CD4-positive, alpha-beta T cell treated with Interleukin-4 for 1 hour (primary cell): ENCODE measurements around the gene IQCH.
"Not testable (repeated sequence)": the region's sequence is repeated elsewhere in the genome, so short reads cannot be mapped to it uniquely, and the experiment has no call there.

Experiments
- DNase-seq, 2 donors: peaks; one replicate each; pipeline ENCODE4 v3.0.0-alpha.2; 2020 to 2022

Gene IQCH

DNA sequence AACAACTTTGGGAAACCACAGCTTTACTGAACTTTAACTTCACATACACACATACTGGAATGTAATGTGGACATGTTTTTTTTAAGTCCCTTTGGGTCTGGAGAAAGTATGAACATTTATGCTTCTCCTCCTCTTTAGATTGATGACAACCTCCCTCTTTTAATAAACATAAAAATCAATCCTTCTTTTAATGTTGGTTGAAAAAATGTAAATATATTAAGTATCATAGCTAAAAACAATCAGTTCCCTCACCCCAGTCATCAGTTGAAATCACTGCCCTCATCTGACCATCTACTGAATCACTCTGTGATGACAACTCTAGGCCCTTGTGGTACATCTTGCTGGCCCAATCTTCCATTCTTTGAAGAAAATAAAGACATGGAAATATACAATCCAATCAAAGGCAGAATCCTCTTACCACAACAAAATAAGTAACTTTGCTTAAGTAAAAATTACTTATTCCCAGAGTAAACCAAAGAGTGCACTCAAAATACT, 6.5 kb upstream of the IQCH start:
- DNase-seq = no peak

DNA sequence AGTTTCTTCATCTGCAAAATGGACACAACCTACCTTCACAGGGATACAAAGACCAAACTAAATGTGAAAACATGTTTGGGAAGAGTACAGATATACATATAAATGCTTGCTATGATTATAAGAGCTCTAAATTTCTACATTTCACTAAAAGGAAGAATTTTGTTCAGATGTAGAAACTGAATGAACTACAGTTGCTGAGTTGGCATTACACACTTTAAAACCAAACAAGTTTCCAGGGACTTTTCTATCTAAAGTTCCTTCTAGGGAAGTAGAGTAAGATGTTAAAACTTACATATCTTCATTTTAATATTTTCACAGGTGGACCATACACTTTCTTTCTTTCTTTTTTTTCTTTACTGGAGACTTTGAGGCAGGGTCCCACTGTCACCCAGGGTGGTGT, 4.8 kb upstream of the IQCH start:
- no peak for DNase-seq

DNA sequence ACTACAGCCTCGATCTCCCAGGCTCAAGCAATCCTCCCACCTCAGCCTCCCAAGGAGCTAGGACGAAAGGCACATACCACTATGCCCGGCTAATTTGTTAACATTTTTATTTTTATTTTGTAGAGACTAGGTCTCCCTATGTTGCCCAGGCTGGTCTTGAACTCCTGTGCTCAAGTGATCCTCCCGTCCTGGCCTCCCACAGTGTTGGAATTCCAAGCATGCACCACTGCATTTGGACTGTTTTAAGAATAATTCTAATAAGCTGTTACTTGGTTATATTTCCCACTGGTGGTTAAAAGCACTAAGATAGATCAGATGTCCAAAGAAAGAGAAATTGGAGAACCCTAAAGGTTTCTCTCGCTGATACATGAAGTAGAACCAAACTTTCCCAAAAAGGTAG, 3.3 kb upstream of the IQCH start:
- DNase-seq = no peak

DNA sequence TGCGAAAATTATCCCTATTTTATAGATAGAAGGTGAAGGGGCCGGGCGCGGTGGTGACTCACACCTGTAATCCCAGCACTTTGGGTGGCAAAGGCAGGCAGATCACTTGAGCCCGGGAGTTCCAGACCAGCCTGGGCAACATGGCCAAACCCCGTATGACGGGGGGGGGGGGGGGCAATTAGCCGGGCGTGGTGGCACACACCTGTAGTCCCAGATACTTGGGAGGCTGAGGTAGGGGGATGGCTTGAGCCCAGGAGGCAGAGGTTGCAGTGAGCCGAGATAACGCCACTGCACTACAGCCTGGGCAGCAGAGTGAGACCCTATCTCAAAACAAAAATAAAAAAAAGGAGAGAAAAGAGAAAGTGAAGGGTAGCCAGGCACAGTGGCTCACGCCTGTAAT, 1.5 kb upstream of the IQCH start:
- no peak for DNase-seq

DNA sequence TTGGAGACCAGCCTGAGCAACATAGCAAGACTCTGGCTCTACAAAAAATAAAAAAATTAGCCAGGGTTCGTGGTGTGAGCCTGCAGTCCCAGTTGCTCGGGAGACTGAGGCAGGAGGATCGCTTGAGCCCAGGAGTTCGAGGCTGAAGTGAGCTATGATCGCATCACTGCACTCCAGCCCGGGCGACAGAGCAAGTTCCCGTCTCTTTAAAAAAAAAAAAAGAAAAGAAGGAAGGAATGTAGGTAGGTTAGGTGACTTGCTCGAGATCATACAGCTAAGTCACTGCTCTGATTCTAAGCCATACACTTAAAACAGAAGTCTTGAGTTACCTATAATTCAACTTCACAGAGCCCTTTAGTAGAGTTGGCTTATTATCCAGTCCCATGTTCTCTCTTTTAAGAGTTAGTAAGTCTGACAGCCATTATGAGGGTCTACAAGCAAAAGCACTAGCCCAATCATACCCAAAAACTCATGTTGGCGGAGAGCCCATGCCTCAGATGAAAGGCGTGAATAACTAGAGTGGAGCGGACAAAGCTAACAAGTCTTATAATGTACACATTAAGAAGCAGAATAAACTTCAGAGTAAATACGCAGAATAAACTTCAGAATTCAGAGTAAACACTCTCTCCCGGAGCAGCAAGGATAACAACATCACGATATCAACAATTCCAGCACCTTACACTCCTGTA, 893 bp upstream of the IQCH start:
- DNase-seq = no peak

DNA sequence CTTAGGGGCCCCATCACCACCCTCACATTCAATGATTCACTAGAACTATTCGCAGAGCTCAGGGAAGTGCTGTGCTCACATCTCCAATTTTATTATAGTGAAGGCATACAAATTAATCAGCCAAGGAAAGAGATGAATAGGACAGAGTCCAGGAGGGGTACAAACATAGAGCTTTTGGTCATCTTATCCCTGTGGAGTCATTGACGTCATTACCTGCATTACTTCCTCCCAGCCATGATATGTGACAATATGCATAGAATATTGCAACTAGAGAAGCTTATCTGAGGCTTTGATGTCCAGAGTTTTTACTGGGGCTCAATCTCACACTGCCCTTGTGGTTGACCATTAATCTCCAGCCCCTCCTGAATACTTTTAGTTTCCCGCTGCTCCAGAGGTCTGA, 1.5 kb downstream of the IQCH start:
- DNase-seq = no peak

DNA sequence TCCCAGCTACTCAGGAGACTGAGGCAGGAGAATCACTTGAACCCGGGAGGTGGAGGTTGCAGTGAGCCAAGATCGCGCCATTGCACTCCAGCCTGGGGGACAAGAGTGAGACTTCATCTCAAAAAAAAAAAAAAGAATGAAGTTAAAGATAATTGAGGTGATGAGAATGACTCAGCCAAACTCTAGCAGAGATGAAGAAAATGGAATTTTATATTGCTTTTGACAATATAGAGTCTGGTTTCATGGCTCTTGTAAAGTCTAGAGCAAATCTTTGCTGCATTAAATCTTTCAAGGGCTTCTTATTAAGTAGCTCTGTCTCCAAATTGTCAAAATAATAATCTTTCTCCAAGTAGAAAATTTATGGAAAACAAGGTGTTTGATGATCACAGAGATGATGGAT, 3.8 kb downstream of the IQCH start:
- DNase-seq = not testable (repeated sequence)

DNA sequence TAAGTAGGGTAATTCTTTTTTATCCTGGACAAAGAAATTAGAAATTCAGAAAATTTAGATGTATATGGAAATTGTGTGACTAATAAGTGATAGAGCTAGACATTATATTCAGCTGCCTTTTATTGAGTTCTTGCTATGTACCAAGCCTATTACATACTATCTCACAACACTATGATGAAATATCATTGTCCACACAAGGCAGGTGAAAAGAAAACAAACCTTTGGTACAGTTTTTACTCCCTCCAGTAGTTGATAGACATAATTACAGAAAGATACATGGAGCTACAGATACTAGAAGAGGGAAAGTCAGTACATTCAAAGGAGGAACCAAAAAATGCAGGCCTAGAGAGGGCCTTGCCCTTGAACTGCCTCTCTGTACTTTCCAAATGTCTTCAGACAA, 4.8 kb downstream of the IQCH start:
- DNase-seq = no peak

DNA sequence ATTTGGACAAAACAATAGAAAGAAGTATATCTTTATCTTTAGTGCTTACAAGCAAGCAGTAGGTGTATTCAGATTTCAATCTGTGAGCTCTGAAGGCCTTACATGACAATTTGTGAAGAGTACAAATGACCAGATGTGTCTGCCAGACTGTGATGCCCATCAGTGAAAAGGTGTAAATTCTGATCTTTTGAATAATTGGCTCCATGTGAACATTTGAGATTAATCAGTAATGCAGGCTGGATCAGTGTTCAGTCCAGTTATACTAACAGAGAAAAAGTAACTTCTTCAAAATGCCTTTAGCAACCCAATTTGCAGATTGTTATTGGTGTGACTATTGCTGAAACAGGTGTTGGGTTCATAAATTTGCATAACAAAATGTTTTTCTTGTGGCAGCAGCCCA, 5.2 kb downstream of the IQCH start:
- DNase-seq = no peak

DNA sequence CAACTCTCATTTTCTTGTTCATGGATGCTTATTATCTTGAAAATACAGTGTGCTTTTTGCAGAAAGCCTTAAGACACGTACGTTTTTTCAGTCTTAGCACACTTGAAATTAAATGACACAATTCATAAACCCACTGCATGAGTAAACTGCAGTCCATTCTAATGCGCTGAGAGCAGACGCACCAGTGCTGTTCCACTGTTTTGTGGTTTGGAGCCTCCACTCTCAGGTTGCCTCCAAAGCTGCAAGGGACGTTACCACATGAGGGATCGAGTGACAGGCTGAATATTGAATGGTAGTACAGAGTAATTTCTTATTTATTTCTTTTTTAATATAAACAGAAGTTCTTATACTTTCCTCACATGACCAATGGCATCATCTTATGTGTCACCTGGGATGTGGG, 12.3 kb downstream of the IQCH start:
- no peak for DNase-seq

DNA sequence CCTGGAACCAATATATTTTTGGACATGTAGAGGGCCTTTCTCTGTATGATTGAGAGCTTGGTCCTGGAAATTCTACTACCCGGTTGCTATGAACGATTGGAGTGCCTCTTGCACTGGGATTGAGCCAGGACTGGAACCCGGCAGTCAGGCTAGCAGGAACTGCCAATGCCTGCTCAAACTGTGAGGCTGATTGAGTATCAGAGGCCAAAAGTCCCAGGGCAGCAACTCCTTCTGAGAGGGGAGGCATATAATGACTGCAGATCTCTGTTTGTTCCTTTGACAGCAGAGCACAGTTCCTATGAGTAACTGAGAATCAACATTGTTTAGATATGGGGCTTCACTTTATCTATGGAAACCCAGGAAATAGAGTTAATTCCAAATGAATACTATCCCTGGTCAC, 12.9 kb downstream of the IQCH start:
- DNase-seq = no peak

DNA sequence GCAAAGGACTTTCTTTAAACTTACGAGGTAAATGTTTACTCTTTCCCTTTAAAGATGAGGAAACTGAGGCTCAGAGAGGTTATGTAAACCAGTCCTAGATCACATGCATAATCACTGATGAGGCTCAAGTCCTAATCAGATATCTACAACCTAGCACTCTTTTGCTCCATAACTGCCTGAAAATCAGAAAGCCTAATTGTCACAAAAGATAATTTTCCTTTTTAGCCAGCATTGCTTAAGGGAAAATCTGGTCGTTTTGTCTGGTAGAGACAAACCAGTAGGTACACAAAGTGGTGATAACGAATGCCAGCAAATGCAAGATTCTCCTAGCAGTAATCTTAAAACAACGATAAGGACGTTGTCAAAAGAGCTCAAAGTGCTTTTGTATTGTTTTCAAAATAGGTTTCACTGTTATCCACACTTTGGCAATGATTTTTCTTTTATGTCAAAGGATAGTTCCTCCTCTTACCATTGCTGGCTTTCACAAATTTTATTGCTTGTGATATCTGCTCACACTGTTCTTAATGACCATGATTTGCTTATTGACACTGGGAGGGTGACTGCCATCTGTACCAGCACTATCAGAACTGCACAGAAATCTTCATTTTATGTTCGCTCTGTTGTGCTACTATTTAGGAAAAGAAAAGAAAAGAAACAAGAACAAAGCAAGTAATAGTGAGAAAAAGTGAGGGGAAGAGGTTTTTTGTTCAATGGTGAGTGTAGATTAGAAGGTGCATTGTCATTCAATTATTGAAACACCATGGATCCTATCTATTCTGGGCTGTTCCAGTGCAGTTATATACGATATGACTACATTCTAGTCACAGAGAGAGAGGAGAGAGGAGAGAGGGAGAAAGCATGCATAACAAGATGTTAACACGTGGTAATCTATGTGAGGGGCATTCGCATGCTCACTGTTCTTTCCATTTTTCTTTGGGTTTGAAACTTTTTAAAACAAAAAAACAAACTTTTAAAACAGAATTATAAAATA, 13.7 kb downstream of the IQCH start:
- no peak for DNase-seq

DNA sequence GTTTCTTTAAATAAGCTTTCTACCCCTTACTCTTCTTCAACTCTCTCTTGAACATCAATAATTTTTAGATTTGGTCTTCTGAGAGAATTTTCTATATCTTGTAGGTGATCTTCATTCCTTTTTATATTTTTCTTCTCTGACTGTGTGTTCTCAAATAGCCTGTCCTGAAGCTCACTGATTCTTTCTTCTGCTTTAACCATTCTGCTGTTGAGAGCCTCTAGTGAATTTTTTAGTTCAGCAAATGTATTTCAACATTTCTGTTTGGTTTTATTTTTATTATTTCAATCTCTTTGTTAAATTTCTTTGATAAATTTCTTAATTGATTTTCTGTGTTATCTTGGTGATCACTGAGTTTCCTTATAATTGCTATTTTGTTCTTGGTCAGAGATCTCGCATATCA, 19.6 kb downstream of the IQCH start:
- no peak for DNase-seq

DNA sequence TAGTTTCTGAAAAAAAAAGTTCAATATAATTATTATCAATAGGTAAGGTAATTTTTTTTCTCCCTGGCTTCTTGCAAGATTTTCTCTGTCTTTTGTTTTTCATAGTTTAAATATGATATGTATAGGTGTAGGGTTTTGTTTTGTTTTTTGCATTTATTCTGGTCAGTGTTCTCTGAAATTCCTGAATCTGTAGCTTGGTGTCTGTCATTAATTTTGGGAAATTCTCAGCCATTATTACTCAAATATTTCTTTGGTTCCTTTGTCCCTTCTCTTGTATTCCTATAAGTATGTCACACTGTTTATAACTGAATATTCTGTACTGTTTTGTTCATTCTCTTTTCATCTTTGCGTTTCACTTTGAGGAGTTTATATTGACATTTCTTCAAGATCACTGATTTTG, 22.1 kb downstream of the IQCH start:
- no peak for DNase-seq

DNA sequence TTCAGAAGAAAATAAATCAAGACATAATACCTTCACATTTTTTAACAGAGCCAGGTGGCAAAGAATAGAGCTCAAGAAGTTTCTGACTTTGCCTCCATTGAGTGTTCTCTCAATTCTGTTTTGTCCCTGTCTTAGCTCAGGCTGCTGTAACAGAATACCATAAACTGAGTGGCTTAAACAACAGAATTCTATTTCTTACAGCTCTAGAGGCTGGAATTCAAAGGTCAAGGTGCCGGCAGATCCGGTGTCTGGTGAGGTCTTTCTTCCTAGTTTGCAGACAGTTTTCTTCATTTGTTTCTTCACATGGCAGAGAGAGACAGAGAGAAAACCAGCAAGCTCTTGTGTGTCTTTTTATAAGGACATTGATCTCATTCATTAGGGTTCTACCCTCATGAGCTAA, 25.6 kb downstream of the IQCH start:
- DNase-seq = no peak

DNA sequence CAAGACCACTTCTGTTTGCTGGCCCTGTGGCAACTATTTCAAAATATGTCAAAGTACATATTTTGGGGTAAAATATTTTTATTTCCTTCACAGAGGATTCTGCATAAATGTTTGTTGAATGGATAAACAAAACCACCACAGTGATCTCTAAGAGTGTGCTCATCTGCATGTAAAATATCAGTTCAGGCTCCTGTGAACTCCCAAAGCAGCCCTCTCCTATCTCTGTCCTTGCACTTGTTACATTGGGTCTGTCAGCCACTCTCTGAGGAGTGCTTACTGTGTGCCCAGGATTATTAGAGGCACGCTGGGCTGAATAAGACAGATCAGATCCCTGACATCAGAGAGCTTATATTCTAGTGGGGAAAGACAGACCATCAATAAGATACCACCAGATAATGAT, 27.1 kb downstream of the IQCH start:
- no peak for DNase-seq

DNA sequence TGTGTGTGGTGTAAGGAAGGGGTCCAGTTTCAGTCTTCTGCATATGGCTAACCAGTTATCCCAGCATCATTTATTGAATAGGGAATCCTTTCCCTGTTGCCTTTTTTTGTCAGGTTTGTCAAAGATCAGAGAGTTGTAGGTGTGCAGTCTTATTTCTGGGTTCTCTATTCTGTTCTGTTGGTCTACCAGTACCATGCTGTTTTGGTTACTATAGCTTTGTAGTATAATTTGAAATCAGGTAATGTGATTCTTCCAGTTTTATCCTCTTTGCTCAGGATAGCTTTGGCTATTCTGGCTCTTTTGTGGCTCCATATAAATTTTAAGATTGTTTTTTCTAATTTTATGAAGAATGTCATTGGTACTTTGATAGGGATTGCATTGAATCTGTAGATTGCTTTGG, 31.0 kb downstream of the IQCH start:
- DNase-seq = not testable (repeated sequence)

DNA sequence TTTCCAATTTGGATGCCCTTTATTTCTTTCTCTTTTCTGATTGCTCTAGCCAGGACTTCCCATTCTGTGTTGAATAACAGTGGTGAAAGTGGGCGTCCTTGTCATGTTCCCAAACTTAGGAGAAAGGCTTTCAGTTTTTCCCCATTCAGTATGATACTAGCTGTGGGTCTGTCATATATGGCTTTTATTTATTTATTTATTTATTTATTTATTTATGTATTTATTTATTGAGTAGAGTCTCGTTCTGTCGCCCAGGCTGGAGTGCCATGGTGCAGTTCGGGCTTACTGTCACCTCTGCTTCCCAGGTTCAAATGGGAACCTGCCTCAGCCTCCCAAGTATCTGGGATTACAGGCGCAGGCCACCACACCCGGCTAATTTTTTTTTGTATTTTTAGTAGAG, 31.8 kb downstream of the IQCH start:
- not testable (repeated sequence) for DNase-seq

DNA sequence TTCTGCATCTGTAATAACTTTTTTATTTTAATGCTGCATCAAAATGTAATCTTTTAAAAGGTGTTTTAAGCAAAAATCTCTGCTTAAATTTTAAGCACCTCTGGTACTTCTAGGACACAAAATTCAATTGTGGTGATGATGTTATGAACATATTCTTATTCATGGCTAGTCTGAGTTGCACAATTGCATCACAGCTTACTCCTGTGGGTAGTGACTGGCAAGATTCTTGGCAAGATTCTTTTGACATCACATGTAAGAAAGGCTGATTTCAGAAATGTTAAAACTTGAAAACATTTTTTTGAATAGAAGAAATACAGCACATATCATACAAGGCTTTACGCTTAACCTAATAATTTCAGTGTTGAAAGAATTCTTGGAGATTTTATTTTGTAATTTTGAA, 35.7 kb downstream of the IQCH start:
- DNase-seq = no peak

DNA sequence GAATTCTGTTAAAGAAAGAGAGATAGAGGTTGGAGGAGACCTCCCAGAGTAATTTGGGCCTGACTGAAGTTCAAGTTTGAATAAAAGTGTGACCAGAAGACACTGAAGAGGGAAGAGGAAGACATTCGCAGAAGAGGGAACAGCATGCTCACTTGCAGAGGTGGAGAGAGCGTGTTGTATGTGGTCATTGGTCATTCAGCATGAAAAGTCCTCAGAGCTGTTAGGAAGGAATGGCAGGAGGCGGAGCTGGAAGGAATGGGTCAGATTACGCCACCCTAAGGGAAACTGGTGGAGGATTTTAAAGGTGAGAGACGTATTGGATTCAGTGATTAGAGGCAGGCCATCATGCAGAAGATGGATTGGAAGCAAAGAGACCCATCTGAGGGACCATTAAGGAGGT, 41.6 kb downstream of the IQCH start:
- no peak for DNase-seq

DNA sequence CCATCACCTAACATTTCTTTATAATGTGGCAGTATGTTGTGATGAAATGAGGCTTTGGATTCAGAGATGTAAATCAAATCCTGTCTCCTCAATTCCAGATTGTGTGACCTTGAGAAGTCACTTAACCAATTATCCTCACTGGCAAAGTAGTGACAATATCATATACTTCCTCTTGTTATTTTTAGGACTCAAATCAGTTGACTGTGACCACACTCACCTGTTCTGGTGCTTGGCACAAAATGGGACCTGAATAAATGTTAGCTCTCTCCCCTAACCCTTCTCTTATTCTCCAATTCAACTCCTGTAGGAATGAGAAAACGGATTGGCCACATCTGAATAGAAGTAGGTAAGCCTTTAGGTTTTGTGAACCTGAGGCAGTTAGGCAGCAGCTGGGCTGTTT, 42.1 kb downstream of the IQCH start:
- no peak for DNase-seq

DNA sequence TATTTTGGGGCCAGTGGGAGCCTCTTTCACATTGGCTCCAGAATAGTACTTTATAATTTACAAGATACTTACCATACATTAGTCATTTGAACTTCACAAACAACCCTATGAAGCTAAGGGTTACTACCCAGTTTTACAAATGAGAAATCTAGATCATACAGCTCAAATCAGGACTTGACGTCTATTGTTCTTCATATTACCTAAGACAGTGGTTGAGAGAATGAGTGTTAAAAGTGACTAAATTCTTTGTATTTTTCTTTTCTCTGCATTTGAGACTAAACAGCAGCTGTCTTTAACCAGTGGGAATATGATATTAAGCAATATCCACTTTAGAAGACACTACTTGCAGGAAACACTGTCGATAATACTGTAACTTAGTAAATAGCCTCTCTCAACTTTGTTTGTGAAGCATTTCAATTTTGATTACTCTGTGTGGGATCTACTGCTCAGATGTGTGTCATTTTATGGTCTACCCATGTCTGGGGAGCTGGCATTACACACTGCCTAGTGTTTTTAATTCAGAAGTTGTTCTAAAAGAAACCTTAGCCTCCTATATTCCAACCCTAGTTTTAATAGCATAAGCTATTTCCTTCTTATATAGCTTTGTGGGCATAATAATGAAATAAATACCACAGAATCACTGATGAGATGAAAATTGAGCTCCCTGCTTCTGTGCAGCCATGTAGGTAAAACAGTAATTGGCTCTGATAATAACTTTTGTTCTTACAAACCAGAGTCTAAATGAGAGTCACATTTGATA, 45.9 kb downstream of the IQCH start:
- DNase-seq = no peak
